B cell (primary cell): ENCODE measurements around the gene PDZD4. TPM values are rescaled to one million over a fixed set of nuclear protein-coding genes. Genes with fewer than 3 reads are reported as not detected.

Source experiments
- ATAC-seq: fragments of 200-7000 bp; cut with Tn5 transposase; one replicate; pipeline ENCODE4 v1.10.0; 2021; ENCODE audit warnings: low read depth, mild to moderate bottlenecking, moderate number of reproducible peaks, moderate library complexity
- CTCF ChIA-PET: fragments of 350-600 bp; sonication (Branson Sonifier 250); formaldehyde crosslinking; loops from one replicate; lab custom pipeline; 2021; ENCODE audit warnings: antibody characterized with exemption, inconsistent platforms; lab: Charles Lee
- POLR2A ChIA-PET: fragments of 350-600 bp; sonication (Branson Sonifier 250); formaldehyde crosslinking; loops from one replicate; lab custom pipeline; 2021; ENCODE audit warnings: antibody characterized with exemption; lab: Charles Lee
- DNase-seq: peaks from one replicate; pipeline ENCODE4 v3.0.0; 2013
- H2AFZ ChIP-seq: 2 replicates; pipeline ENCODE4 v1.6.1; 2012; ENCODE audit warnings: mild to moderate bottlenecking, low read depth, low read length; ENCODE audit not compliant: insufficient read depth, poor library complexity, severe bottlenecking
- H3K27ac ChIP-seq, 2 donors: 1 replicate in 1 of 2; 2 replicates in 1 of 2; pipeline ENCODE4 v1.5.1; 2012 to 2013; ENCODE audit warnings: low read length in 2 of 2, mild to moderate bottlenecking in 2 of 2, moderate library complexity in 1 of 2
- H3K27me3 ChIP-seq, 4 experiments: fragments of 200-600 bp in 1 of 4; sonication (generic) in 1 of 4; replicated peaks in 1 of 4; 1 replicate in 2 of 4; 2 replicates in 2 of 4; pipeline versions ENCODE4 v1.6.1 to v1.7.0; 2013 to 2016; ENCODE audit warnings: low read length in 3 of 4, mild to moderate bottlenecking in 2 of 4, mixed read lengths in 1 of 4, moderate library complexity in 1 of 4; ENCODE audit not compliant: insufficient read depth in 4 of 4, control insufficient read depth in 3 of 4; ENCODE audit errors: control extremely low read depth in 1 of 4
- H3K36me3 ChIP-seq, 2 experiments: replicated peaks in 1 of 2; 1 replicate in 1 of 2; 2 replicates in 1 of 2; pipeline versions ENCODE4 v1.6.1 to v1.7.1; 2013; ENCODE audit warnings: low read length in 1 of 2; ENCODE audit not compliant: insufficient read depth in 2 of 2, control insufficient read depth in 1 of 2; ENCODE audit errors: control extremely low read depth in 1 of 2, extremely low read depth in 1 of 2
- H3K4me1 ChIP-seq, 2 donors: fragments of 200-600 bp in 1 of 2; sonication (generic) in 1 of 2; 1 replicate in 1 of 2; 2 replicates in 1 of 2; pipeline versions ENCODE4 v1.5.1 to v1.6.1; 2013 to 2017; ENCODE audit warnings: low read length in 2 of 2; ENCODE audit not compliant: control insufficient read depth in 2 of 2, insufficient read depth in 2 of 2
- H3K4me2 ChIP-seq: replicated peaks from 2 replicates; pipeline ENCODE3; 2012; ENCODE audit warnings: mild to moderate bottlenecking, low read depth, low read length; ENCODE audit not compliant: poor library complexity, severe bottlenecking
- H3K4me3 ChIP-seq, 5 experiments: fragments of 200-600 bp in 1 of 5; sonication (generic) in 1 of 5; 1 replicate in 3 of 5; 2 replicates in 2 of 5; pipeline versions ENCODE4 v1.5.1 to v1.7.0; 2011 to 2016; ENCODE audit warnings: low read length in 4 of 5, mild to moderate bottlenecking in 4 of 5, low read depth in 2 of 5, control low read depth in 1 of 5, moderate library complexity in 1 of 5; ENCODE audit not compliant: insufficient read depth in 1 of 5; ENCODE audit errors: control extremely low read depth in 1 of 5, extremely low read depth in 1 of 5
- H3K79me2 ChIP-seq: fragments of 200-600 bp; sonication (generic); one replicate; pipeline ENCODE4 v1.6.0; 2016; ENCODE audit warnings: low read length; ENCODE audit not compliant: control insufficient read depth, insufficient read depth
- H3K9ac ChIP-seq: fragments of 200-600 bp; sonication (generic); 2 replicates; pipeline ENCODE4 v1.6.1; 2017; ENCODE audit warnings: mild to moderate bottlenecking, low read length, moderate library complexity
- H3K9me3 ChIP-seq, 3 donors: one replicate each; pipeline versions ENCODE4 v1.6.1 to v1.7.1; 2013; ENCODE audit warnings: low read length in 2 of 3; ENCODE audit not compliant: control insufficient read depth in 2 of 3, insufficient read depth in 1 of 3; ENCODE audit errors: control extremely low read depth in 1 of 3
- H4K20me1 ChIP-seq: 2 replicates; pipeline ENCODE4 v1.6.0; 2012; ENCODE audit warnings: mild to moderate bottlenecking, low read length; ENCODE audit not compliant: insufficient read depth, control insufficient read depth, poor library complexity, severe bottlenecking
- H3K27ac Mint-ChIP-seq: one replicate; pipeline ENCODE4 v1.8.0; 2021; ENCODE audit warnings: mixed read lengths
- H3K27me3 Mint-ChIP-seq: one replicate; pipeline ENCODE4 v1.8.0; 2021; ENCODE audit warnings: mixed read lengths
- H3K4me1 Mint-ChIP-seq: one replicate; pipeline ENCODE4 v1.8.0; 2021; ENCODE audit warnings: mixed read lengths
- H3K4me3 Mint-ChIP-seq: one replicate; pipeline ENCODE4 v1.8.0; 2021; ENCODE audit warnings: mixed read lengths
- H3K9me3 Mint-ChIP-seq: one replicate; pipeline ENCODE4 v1.8.0; 2022; ENCODE audit warnings: mixed read lengths; ENCODE audit not compliant: insufficient read depth
- EZH2 ChIP-seq: IDR thresholded peaks from 2 replicates; pipeline ENCODE4 v1.6.1; 2012; ENCODE audit warnings: borderline replicate concordance, low read depth, mild to moderate bottlenecking, moderate library complexity, low read length; ENCODE audit not compliant: insufficient read depth, poor library complexity, severe bottlenecking
- WGBS: methylation state at CpG from one replicate; pipeline ENCODE4 v1.1.5; 2013; ENCODE audit warnings: missing lambda C conversion rate; ENCODE audit not compliant: insufficient coverage; 5-methylcytosine and 5-hydroxymethylcytosine counted together
- intact Hi-C: fragments of 100-400 bp; cut with micrococcal nuclease; formaldehyde crosslinking; loops from one replicate; pipeline ENCODE4 v1.10.0; 2022
- polyA plus RNA-seq: library from polyadenylated mRNA; depleted of rRNA; stranded (reverse); fragments of >200 nt; gene quantifications from 2 replicates; pipeline ENCODE4 v1.2.3, GENCODE V29; 2012
- total RNA-seq, 2 donors: library from RNA; stranded (reverse); fragments of 120-200 nt in 1 of 2; gene quantifications; 1 replicate in 1 of 2; 2 replicates in 1 of 2; pipeline versions ENCODE4 v1.2.3 to v1.2.4, GENCODE V29; 2013 to 2022
- TF ChIP-seq, protein P1 (sequence below): fragments of 200-600 bp; IDR thresholded peaks from one replicate; pipeline ENCODE4 v1.8.0; 2022; ENCODE audit warnings: antibody characterized with exemption, mild to moderate bottlenecking

PDZD4 gene
- total and polyA plus RNA-seq, 2 donors (not counting 1 experiment from before 2014, with no cell fraction given): 0.36 TPM; not detected in 1

- no peak overlapping the region for H3K9ac ChIP-seq
- H3K4me1 Mint-ChIP-seq: peaks cover 13% of the 10 kb centered on the region
Measured at GRCh38 chrX:153845842-153846241, 15.5 kb upstream of the PDZD4 start.

DNA sequence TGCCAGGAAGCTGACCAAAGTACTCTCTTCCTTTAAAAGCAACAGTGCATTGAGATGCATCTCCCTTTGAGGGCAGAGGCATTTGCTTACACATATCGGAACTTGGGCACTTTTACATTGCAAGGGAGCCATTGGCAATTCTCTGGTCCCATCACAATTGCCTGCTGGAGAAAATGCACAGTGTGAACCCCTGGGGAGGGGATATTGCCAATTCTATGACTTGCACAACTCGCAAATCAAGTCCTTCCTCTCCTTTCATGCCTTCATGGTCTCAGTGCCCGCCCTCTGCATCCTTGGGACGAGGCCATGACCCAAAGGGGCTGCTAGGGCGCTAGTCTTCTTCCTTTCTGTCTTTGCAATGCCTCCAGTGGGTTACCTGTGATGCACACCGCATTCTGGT is 14.9 kb upstream of the PDZD4 start:
- Histone ChIP-seq H3K79me2 (no peaks in the 10 kb centered on the region), H2AFZ (no peak overlapping the region), H3K27me3 (no peaks in the 10 kb centered on the region), H3K4me2 (peak overlapping the region; percentile 38), H3K36me3 (no peaks in the 10 kb centered on the region), H3K9me3 (no peaks in the 10 kb centered on the region), H3K27ac (no peak overlapping the region), H3K9ac (no peak overlapping the region), H3K4me1 (peaks cover 13 to 19% of the 10 kb centered on the region in 2 donors), H4K20me1 (no peaks in the 10 kb centered on the region), H3K4me3 (no peak overlapping the region)
- POLR2A ChIA-PET: no interaction called here
- Mint-ChIP-seq H3K4me3 (no peak overlapping the region), H3K4me1 (peaks cover 13% of the 10 kb centered on the region), H3K9me3 (no peaks in the 10 kb centered on the region), H3K27ac (no peak overlapping the region), H3K27me3 (peaks cover 19% of the 10 kb centered on the region)
- CTCF ChIA-PET: no interaction called here
- DNase-seq: no peak
- WGBS: no CpG with 5 or more reads among the region's 6 CpGs
- intact Hi-C loops: no loop called here
- ATAC-seq: no peak
- no peak for TF ChIP-seq EZH2
- TF ChIP-seq, protein P1, sequence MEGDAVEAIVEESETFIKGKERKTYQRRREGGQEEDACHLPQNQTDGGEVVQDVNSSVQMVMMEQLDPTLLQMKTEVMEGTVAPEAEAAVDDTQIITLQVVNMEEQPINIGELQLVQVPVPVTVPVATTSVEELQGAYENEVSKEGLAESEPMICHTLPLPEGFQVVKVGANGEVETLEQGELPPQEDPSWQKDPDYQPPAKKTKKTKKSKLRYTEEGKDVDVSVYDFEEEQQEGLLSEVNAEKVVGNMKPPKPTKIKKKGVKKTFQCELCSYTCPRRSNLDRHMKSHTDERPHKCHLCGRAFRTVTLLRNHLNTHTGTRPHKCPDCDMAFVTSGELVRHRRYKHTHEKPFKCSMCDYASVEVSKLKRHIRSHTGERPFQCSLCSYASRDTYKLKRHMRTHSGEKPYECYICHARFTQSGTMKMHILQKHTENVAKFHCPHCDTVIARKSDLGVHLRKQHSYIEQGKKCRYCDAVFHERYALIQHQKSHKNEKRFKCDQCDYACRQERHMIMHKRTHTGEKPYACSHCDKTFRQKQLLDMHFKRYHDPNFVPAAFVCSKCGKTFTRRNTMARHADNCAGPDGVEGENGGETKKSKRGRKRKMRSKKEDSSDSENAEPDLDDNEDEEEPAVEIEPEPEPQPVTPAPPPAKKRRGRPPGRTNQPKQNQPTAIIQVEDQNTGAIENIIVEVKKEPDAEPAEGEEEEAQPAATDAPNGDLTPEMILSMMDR: no peak

More at GRCh38 chrX:153845842-153846241, 15.5 kb upstream of the PDZD4 start:
- H2AFZ ChIP-seq: no peak overlapping the region
- no peaks in the 10 kb centered on the region for H3K9me3 ChIP-seq
- H3K4me2 ChIP-seq: no peak overlapping the region
- H3K4me3 ChIP-seq: no peak overlapping the region
- peaks cover 22% of the 10 kb centered on the region for H3K27me3 Mint-ChIP-seq
- no CpG with 5 or more reads among the region's 3 CpGs for WGBS
- H3K4me3 Mint-ChIP-seq: no peak overlapping the region
- intact Hi-C loops: no loop called here
- no peaks in the 10 kb centered on the region for H3K36me3 ChIP-seq
- no peaks in the 10 kb centered on the region for H3K79me2 ChIP-seq
- no peaks in the 10 kb centered on the region for H3K9me3 Mint-ChIP-seq
- CTCF ChIA-PET: no interaction called here
- no peaks in the 10 kb centered on the region for H4K20me1 ChIP-seq
- no peak overlapping the region for H3K27ac ChIP-seq
- POLR2A ChIA-PET: no interaction called here
- ATAC-seq (no peak), DNase-seq (no peak)
- TF ChIP-seq, protein P1: no peak
- TF ChIP-seq EZH2: no peak
- H3K4me1 ChIP-seq: peaks cover 13 to 19% of the 10 kb centered on the region in 2 donors
- H3K27me3 ChIP-seq: no peaks in the 10 kb centered on the region
- no peak overlapping the region for H3K27ac Mint-ChIP-seq
